Stimulated activated CD4-positive, alpha-beta T cell treated with anti-CD3 and anti-CD28 coated beads, Interleukin-1b, Interleukin-23, amount 100 ng/mL, for 4 hours (primary cell): ENCODE results near the gene FFAR2.
A peak's percentile ranks its signal among the peaks of the same experiment; 100 is the strongest.
"Not testable (repeated sequence)": the region's sequence is repeated elsewhere in the genome, so short reads cannot be mapped to it uniquely, and the experiment has no call there.

Experiments used
- DNase-seq, 2 donors: peaks; one replicate each; pipeline ENCODE4 v3.0.0-alpha.2; 2020; ENCODE audit warnings: low read depth in 2 of 2

FFAR2 gene

GRCh38 chr19:35455616-35456201, 7.7 kb downstream of the FFAR2 start:
- no peak for DNase-seq

- no peak for DNase-seq
These were observed 9.1 kb downstream of the FFAR2 start for GRCh38 chr19:35457173-35457572.

- DNase-seq, result no peak
These were observed 10.1 kb downstream of the FFAR2 start for GRCh38 chr19:35458192-35458591.

GRCh38 chr19:35458731-35459391, 10.8 kb downstream of the FFAR2 start:
- no peak for DNase-seq

GRCh38 chr19:35459414-35460082, 11.5 kb downstream of the FFAR2 start:
- no peak for DNase-seq

GRCh38 chr19:35460608-35461007, 12.6 kb downstream of the FFAR2 start:
- no peak for DNase-seq

GRCh38 chr19:35461060-35461459, 13.0 kb downstream of the FFAR2 start:
- no peak for DNase-seq

- DNase-seq, result not testable (repeated sequence)
These were observed 13.7 kb downstream of the FFAR2 start for GRCh38 chr19:35461788-35462187.

GRCh38 chr19:35462476-35462953, 14.5 kb downstream of the FFAR2 start:
- DNase-seq, result no peak

- DNase-seq, result not testable (repeated sequence)
These were observed 14.9 kb downstream of the FFAR2 start for GRCh38 chr19:35462956-35463355.

- DNase-seq, result no peak
These were observed 18.2 kb downstream of the FFAR2 start for GRCh38 chr19:35466259-35466658.

GRCh38 chr19:35468637-35469036, 20.6 kb downstream of the FFAR2 start:
- DNase-seq, result peak; percentile 30 to 41

- no peak for DNase-seq
These were observed 22.1 kb downstream of the FFAR2 start for GRCh38 chr19:35470128-35470527.

- not testable (repeated sequence) for DNase-seq
These were observed 23.0 kb downstream of the FFAR2 start for GRCh38 chr19:35471075-35471474.

GRCh38 chr19:35471946-35472345, 23.9 kb downstream of the FFAR2 start:
- no peak for DNase-seq

GRCh38 chr19:35474104-35474503, 26.0 kb downstream of the FFAR2 start:
- DNase-seq, result no peak

GRCh38 chr19:35474594-35474993, 26.5 kb downstream of the FFAR2 start:
- DNase-seq, result not testable (repeated sequence)

GRCh38 chr19:35476149-35476548, 28.1 kb downstream of the FFAR2 start:
- no peak for DNase-seq

- DNase-seq, result no peak
These were observed 31.0 kb downstream of the FFAR2 start for GRCh38 chr19:35478794-35479677.

GRCh38 chr19:35483089-35483488, 35.0 kb downstream of the FFAR2 start:
- DNase-seq, result no peak

- no peak for DNase-seq
These were observed 36.4 kb downstream of the FFAR2 start for GRCh38 chr19:35484252-35485036.
